Myocyte (in vitro differentiated cells): ENCODE measurements around the gene DOCK2. TPM values are rescaled to one million over a fixed set of nuclear protein-coding genes. Genes with fewer than 3 reads are reported as not detected.
A peak's percentile ranks its signal among the peaks of the same experiment; 100 is the strongest.

ENCODE experiments used
- DNase-seq: peaks from one replicate; pipeline ENCODE4 v3.0.0-alpha.2; 2012; ENCODE audit warnings: low read depth
- total RNA-seq: library from RNA; depleted of rRNA; stranded (reverse); fragments of >200 nt; gene quantifications from 2 replicates; pipeline ENCODE4 v1.2.3, GENCODE V29; 2014

Gene DOCK2
- total RNA-seq, 1 donor from 2014 or later: 0.08 TPM

- no peak for DNase-seq
Observed at GRCh38 chr5:169973056-169973455, 336.0 kb downstream of the DOCK2 start.

- no peak for DNase-seq
Observed at GRCh38 chr5:169974121-169974770, 337.2 kb downstream of the DOCK2 start.

GRCh38 chr5:169978714-169979113, 341.6 kb downstream of the DOCK2 start:
- DNase-seq: no peak

DNA sequence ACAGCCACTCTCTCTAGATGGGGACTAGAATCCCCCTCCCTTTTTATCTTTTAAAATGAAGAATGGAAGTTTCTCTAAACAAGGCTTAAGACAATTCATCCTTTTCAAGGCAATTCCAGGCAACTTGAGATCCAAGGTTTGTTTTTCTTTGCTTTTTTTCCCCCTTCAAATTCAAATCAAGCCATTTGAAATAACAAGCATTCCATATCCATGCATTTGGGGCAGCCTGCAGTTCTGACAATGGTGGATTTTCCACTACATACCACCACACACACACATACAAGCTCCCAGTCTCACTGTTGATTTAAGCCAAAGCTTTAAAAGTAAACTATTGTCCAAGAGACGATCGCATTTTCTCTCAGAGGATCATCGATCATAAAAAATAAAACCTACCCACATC, 342.8 kb downstream of the DOCK2 start:
- DNase-seq: no peak

DNA sequence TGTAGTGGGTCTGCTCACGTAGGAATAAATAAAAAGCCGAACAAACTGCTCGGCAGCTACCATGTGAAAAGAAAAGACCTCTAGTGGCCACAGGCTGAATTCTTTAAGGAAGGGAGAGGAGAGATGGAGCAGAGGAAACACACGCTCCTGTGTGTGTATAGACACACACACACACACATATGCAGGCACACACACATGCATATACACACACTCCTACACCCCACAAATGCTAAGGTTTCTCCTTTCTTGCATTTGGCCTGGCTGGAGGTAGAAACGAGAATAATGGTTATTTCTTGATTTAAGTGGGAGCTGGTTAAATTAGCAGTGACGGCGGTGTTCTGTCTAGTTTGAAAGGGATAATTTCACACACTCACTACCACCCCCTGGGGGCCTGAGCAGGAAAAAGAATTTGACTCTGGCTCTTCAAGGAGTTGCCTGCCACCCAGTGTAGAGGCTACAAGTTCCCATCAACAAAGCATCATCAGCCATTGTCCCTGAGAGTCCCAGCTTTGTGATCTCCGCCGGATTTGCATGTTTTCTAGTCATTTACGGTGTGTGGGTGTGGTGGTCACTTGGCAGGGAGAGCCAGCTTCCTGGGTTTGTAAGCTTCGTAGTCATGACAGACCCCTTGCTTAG, 343.5 kb downstream of the DOCK2 start, which contains the start of gene INSYN2B:
Gene INSYN2B, minus strand, starts transcription at position 78 of the 636 bp plus-strand sequence. CDS start 96,597 bp downstream, outside the sequence.
- DNase-seq: peak; percentile 93

DNA sequence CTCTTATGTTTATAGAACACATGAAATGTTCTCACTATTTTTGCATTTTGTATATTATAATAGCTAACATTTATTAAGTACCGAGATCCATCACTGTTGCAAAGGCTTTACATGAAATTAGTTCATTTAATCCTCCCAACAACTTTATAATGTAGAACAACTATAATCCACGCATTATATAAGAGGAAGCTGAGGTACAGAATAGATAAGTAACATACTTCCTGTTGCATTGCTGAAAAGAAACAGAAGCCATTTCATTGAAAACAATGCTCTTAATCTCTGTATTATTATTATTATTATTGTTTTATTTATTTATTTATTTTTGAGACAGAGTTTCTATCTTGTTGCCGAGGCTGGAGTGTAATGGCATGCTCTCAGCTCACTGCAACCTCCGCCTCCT, 351.1 kb downstream of the DOCK2 start:
- DNase-seq: no peak

DNA sequence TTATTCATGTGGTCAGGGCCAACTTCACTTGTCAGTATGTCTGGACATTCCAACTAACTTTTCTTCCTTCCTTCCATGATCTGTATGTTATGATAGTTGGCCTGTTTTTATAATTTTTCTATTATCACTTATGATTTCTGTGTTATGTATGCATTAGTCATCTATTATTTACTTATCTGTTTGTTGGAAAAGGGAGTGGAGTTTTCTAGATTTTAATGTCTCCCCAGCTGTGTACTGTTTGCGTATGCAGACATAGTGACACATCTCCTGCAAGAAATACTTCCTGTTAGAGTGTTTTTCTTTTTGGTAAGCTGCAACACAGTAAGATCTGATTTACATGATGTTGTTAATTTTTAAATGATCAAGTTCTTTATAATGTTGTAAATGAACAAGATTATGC, 351.9 kb downstream of the DOCK2 start:
- no peak for DNase-seq

DNA sequence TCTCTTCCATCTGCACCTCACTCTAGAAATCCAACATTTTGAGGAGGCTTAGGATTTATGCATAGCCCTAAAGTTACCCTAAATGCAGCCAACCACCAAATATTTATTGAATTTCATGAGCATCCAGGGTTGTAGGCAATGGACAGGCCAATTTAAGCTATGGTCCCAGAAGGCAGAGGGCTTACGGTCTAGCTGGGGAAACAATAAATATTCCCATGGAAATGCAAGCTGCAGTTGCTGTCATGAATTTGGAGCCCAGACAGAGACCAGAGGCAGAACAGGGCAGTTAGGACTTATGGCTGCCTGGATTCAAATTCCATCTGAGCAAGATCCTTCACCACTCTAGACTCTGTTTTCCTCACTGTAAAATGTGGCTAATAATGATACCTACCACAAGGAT, 352.3 kb downstream of the DOCK2 start:
- no peak for DNase-seq

DNA sequence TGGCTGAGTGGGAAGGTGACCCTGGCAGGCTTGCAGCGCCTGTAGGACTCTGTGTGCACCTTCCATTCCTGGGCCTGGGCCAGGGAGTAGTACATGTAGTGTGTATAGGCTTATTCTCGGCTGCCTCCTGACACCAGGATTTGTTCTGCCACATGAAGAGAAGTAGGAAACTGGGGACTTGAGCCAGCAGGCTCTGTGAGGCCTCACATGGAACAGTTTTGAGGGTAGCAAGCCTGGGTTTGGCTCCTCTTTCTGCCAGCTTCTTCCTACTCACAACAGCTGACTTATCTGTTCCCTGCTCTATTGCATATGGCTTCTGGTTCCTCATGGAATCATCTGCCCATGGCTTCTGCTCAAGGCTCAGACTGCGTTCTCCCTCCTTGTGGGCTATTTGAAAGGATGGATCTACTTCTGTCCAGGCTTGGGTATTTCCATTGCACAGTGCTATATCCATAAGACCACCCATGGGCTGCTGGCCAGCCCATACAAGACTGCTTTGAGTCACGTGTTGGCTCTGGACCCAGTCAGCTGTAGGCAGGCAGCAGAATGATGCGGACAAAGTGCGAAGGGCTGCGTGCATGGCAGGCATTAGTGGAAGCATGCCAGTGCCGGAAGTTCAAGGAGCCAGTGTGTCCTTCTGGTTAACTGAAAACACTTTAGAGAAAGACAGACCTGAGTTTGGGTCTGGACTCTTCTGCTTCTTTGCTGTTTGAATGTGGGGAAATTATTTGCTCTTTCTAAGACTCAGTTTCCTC, 354.2 kb downstream of the DOCK2 start:
- DNase-seq: no peak

DNA sequence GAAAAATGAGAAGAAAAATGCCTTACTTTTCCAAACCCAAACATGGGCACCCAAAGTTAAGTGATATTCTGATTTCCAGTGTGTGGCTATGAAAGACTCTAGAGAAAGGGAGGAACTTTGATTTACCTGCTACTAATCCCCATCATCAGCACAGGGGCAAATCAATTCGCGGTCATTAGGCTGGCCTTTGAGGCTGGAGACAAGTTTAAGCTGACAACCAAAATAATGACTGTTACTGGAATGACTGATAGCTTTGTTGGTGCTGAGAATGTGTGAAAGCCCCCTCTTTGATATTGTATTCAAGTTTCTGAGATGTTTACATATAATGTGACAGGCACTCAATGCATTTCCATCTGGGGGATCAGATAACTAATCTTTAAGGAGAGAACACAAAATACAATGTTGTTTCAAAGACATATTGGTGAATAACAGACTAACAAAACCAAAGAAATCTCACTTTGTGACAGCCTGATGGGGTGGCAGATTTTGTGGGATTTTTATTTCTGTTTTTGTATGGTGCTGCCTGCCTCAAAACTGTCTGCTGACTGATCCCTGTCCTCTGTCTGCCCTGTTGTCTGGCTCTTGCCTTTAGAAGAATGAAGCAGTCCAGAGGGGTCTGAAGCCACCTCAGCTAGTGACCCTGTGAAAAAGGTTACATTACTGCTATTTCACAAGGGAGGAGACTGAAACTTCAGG, 355.9 kb downstream of the DOCK2 start:
- no peak for DNase-seq

DNA sequence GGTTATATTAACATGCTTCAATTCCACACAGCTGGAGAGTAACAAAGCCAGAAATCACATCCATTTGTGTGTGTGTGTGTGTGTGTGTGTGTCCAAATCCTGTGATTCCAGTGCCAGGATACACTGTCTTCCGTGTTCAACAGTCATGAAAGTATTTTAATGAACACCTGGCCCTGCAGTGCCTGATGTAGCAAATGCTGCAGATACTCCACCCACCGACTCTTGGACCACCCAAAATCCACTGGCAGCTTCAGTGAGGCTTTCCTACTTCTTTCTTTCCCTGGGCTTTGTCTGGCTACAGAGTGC, 356.4 kb downstream of the DOCK2 start:
- no peak for DNase-seq

GRCh38 chr5:169997798-169998197, 360.7 kb downstream of the DOCK2 start:
- no peak for DNase-seq

GRCh38 chr5:169999621-170000020, 362.5 kb downstream of the DOCK2 start:
- DNase-seq: no peak

DNA sequence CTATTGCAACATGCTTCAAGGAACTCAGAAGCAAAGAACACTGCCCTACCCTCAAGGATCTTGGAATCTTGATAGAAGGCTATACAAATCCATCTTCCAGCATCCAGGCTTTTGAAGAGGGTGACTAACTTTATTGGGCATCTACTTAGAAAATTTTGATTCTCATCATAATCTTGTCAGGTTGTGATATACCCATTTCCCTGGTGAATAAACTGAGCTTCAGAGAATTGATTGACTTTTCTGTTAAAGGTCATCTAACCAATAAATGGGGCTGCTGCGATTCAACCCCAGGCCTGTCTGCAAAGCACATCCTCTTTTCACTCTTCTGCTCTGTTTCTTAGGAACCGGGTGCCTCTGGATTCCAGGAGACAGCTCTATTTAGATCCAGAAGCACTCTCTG, 363.1 kb downstream of the DOCK2 start:
- DNase-seq: no peak

DNA sequence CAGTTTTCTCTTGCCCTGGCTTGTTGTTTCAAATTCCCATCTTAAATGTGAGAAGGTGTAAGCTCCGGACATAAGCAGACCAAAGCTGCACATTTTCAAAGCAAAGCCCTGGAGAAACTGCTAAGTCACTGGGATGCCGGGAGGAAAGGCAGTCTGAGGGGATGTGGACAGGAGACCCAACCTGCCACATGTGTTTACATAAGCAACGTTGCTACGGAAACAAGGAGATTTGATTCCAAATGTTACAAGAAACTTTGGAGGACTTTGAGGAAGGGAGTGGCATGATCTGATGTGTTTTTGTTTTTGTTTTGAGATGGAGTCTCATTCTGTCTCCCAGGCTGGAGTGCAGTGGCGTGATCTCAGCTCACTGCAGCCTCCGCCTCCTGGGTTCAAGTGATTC, 368.9 kb downstream of the DOCK2 start:
- DNase-seq: no peak

- no peak for DNase-seq
Observed at GRCh38 chr5:170008376-170008775, 371.3 kb downstream of the DOCK2 start.

DNA sequence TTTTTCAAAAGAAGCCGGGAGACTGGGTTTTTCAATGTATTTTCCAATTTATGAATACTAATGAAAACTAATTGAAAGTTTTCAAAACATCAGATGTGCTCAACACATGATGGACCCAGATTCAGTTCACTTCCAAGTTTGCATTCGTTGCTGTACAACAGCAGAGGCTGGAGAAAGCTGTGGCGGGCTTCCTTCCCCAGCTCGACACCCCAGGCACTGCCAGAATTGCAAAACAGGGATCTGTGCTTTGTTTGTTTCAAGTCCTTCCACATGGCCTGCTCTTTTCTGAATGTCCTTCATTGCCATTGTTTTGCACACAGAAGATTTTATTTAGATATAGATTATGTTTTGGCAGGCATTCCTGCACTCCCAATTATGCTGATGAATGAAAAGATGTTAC, 373.5 kb downstream of the DOCK2 start:
- DNase-seq: no peak

DNA sequence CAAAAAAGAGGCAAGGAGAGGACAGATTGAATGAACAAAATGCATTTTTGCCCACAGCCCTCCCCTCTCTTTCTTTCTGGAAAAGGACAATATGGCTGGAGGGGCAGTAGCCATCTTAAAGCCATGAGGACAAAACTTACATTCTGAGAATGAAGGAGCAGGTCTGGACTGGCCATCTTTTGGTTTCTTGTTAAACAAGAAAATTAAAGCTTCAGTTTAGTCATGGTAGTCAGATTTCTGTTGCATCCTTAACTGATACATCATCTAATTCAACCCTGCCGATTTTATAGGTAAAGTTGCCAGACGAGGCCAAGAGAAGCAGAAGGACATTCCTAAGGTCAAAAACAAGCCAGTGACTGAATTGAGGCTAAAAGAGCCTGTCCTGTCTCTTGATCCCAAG, 374.7 kb downstream of the DOCK2 start:
- no peak for DNase-seq

GRCh38 chr5:170012622-170013021, 375.5 kb downstream of the DOCK2 start:
- DNase-seq: no peak

- DNase-seq: no peak
Observed at GRCh38 chr5:170020423-170020822, 383.3 kb downstream of the DOCK2 start.

DNA sequence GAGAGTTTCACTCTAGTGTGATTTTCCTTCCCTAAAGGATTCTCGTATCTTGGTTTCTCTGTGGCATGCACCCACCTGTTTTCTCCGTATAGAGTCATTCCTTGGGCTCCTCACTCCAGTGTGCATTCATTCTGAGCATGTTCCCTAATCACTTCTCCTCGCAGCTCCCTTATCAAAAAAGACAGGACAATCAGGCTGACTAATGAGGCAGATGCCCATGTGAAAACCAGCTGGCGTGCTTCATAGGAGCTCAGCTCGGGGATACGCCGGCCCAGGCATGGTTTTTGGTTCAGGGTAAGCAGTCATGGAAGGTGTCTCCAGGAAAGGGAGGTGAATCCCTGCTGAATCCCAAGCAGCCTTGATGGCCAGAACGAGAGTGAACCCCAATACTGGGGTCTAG, 384.4 kb downstream of the DOCK2 start:
- DNase-seq: no peak

DNA sequence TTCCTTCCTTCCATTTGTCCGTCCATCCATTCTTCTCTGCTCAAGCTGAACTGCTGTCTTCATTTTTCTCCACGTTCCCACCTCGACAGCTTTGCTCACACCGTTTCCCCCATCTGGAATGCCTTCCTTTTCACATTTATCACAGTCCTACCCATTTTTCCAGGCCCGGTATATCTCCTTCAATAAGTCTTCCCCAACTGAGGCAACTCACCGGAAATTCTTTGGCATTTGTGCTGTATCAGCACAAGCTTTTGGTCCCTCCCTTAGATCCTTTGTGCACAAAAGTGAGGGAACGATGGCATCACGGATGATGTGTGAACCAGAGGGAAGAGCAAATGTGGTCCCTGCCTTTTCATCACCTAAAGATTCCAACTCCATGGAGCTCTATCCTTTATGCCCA, 388.8 kb downstream of the DOCK2 start:
- DNase-seq: no peak
